ENCODE data around the gene TMEM87B. TPM values are rescaled to one million over a fixed set of nuclear protein-coding genes. Genes with fewer than 3 reads are reported as not detected.

The TMEM87B gene
- total and polyA plus RNA-seq, 5 donors = 4.4 to 10.8 (median 9.6) TPM

DNA sequence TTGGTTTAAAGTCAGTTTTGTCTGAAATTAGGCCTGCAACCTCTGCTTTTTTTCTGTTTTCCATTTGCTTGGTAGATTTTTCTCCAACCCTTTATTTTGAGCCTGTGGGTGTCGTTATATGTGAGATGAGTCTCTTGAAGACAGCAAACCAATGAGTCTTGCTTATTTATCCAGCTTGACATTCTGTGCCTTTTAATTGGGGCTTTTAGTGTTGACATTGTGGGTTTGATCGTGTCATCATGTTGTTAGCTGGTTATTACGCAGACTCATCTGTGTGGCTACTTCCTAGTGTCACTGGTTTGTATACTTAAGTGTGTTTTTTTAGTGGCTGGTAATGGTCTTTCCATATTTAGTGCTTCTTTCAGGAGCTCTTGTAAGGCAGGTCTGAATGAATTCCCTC is 18.8 kb downstream of the TMEM87B start:
- H3K4me3 ChIP-seq (ENCODE audit: low read length) = no peak overlapping the region

DNA sequence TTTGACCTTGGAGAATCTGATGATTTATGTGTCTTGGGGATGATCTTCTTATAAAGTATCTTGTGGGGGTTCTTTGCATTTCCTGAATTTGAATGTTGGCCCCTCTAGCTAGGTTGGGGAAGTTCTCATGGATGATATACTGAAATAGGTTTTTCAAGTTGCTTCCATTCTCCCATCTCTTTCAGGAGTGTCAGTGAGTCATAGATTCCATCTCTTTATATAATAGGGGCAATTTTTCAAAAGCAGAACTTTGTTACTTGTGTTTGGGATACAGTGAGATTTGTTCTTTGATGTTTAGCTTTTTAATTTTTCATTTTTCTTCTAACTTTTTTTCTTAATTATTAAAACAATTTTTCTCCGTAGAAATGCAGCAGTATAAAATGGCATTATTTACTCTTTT is 19.4 kb downstream of the TMEM87B start:
- 95% methylated on average over 1 of the region's 1 CpG for WGBS
- ATAC-seq (no peak), DNase-seq (no peak)
- Histone ChIP-seq H3K4me1 (ENCODE audit: control insufficient read depth, insufficient read depth, low read length) (peaks cover 2% of the 10 kb centered on the region), H3K27ac (ENCODE audit: low read length) (no peak overlapping the region), H3K27me3 (ENCODE audit: control insufficient read depth, insufficient read depth) (no peaks in the 10 kb centered on the region), H3K4me3 (ENCODE audit: low read length) (no peak overlapping the region), H3K9me3 (ENCODE audit: control insufficient read depth, low read length) (no peaks in the 10 kb centered on the region)
- intact Hi-C loops (cut with DNase I) = no loop called here

More for the DNA sequence above, 18.8 kb downstream of the TMEM87B start:
- 96% methylated on average over 3 of the region's 3 CpGs for WGBS
- ATAC-seq = no peak
- intact Hi-C loops (cut with DNase I) = no loop called here
- no peak for DNase-seq
- H3K27me3 ChIP-seq (ENCODE audit: control insufficient read depth, insufficient read depth) = no peaks in the 10 kb centered on the region
- H3K27ac ChIP-seq (ENCODE audit: low read length) = no peak overlapping the region
- peaks cover 2% of the 10 kb centered on the region for H3K4me1 ChIP-seq (ENCODE audit: control insufficient read depth, insufficient read depth, low read length)
- no peaks in the 10 kb centered on the region for H3K9me3 ChIP-seq (ENCODE audit: control insufficient read depth, low read length)

DNA sequence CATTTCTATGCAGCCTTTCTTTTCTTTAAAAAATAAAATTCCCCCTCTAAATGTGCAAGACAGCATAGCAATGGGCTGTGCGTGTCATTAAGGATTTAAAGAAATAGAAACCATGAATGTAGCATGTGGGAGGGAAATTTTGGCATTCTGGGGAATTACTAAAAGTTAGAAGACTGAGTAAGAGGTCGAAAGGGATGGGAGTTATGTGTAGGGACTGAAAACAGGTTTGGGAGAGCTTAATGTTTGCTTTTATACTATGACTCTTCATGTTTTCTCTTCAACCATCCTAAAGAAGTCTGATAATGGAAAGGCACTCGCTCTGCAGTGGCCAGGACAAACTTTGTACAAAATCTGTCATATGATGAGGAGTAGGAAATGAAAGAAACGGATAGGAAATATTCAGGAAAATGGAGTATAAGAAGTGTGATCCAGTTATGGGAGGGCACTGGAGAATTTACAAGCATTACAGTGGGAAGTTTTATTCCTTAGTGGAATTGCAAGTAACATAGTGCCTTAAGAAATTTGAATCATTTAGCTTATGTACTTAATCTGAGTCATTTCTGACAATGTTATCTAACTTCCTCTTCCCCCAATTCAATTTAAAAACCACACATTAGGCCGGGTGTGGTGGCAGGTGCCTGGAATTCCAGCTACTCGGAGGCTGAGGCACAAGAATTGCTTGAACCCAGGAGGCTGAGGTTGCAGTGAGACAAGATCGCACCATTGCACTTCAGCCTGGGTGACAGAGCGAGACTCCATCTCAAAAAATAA is 20.6 kb downstream of the TMEM87B start:
- ATAC-seq = peak; percentile 48 to 87
- no peaks in the 10 kb centered on the region for H3K9me3 ChIP-seq (ENCODE audit: control insufficient read depth, low read length)
- no peaks in the 10 kb centered on the region for H3K27me3 ChIP-seq (ENCODE audit: control insufficient read depth, insufficient read depth)
- intact Hi-C loops (cut with DNase I) = no loop called here
- WGBS = 65% methylated on average over 8 of the region's 8 CpGs
- H3K4me1 ChIP-seq (ENCODE audit: control insufficient read depth, insufficient read depth, low read length) = peaks cover 2% of the 10 kb centered on the region
- no peak overlapping the region for H3K4me3 ChIP-seq (ENCODE audit: low read length)
- no peak for DNase-seq
- H3K27ac ChIP-seq (ENCODE audit: low read length) = no peak overlapping the region

DNA sequence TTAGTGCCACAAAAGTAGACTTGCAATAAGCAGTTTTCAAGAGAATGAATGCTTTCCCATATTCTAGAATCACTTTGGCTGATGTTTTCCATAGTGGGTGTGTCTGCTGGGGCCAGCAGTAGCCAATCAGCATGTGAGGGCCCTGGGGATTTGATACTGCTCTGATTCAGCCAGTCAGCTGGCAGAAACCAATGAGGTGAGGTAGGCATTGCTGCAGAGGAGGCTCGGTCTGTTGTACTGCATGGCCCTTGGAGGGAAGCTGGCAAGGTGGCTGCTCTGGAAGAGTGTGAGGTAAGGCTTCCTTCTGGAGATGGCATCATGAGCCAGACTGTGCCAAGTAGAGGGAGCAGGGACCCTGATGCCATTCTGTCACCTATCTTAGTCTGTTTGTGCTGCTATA is 22.7 kb downstream of the TMEM87B start:
- Histone ChIP-seq H3K4me3 (ENCODE audit: low read length) (no peak overlapping the region), H3K9me3 (ENCODE audit: control insufficient read depth, low read length) (no peaks in the 10 kb centered on the region), H3K27ac (ENCODE audit: low read length) (no peak overlapping the region), H3K4me1 (ENCODE audit: control insufficient read depth, insufficient read depth, low read length) (peaks cover 2% of the 10 kb centered on the region), H3K27me3 (ENCODE audit: control insufficient read depth, insufficient read depth) (no peaks in the 10 kb centered on the region)
- DNase-seq (no peak), ATAC-seq (peak in 1 of 2 donors; percentile 33)
- intact Hi-C loops (cut with DNase I) = no loop called here
- 65% methylated on average over 1 of the region's 1 CpG for WGBS

DNA sequence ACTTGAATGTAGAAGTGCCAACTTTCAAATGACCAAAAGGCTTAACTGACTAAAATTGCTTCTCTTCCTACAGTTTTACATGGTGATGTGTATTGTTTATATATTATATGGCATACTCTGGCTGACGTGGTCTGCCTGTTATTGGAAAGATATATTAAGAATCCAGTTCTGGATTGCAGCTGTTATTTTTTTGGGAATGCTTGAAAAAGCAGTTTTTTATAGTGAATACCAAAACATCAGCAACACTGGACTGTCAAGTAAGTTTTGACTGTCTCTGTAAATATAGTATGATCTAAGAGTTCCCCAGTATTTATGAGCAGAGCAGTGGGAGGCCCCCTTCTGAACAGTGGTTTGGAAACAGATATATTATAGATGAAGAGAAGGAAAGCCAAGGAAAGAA is 26.2 kb downstream of the TMEM87B start:
- no peak for DNase-seq
- Histone ChIP-seq H3K9me3 (ENCODE audit: control insufficient read depth, low read length) (no peaks in the 10 kb centered on the region), H3K27me3 (ENCODE audit: control insufficient read depth, insufficient read depth) (no peaks in the 10 kb centered on the region), H3K4me3 (ENCODE audit: low read length) (no peak overlapping the region), H3K27ac (ENCODE audit: low read length) (no peak overlapping the region), H3K4me1 (ENCODE audit: control insufficient read depth, insufficient read depth, low read length) (no peaks in the 10 kb centered on the region)
- ATAC-seq = no peak
- 87% methylated on average over 1 of the region's 1 CpG for WGBS
- intact Hi-C loops (cut with DNase I) = no loop called here

DNA sequence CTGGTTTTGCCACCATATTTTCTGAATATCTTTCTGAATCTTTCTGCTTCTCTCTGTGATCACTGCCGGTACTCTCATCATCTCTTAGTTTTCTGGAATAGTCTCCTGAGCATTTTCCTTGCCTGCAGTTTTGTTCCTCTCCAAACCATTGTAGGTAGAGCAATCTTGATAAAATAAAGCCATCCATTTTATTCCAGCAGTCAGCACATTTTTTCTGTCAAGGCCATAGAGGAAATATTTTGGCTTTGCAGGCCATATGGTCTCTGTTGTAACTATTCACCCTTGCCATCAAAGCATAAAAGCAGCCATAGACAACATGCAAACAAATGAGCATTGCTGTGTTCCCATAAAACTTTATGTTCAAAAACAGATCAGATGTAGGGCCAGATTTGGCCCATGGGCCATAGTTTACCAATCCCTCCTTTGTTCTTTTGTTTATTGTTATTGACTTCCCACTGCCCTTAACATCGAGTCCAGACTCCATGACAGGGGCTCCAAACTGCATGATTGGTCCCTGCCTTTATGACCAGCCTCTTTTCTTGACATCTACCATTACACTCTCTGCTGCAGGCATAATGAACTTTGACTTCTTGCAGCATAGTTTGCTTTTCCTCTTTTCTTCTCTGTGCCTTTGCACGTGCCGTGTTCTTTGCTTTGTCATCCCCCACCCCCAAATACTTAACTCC is 29.8 kb downstream of the TMEM87B start:
- H3K27me3 ChIP-seq (ENCODE audit: control insufficient read depth, insufficient read depth) = no peaks in the 10 kb centered on the region
- DNase-seq (no peak), ATAC-seq (no peak)
- H3K4me1 ChIP-seq (ENCODE audit: control insufficient read depth, insufficient read depth, low read length) = no peaks in the 10 kb centered on the region
- no peak overlapping the region for H3K4me3 ChIP-seq (ENCODE audit: low read length)
- H3K27ac ChIP-seq (ENCODE audit: low read length) = no peak overlapping the region
- intact Hi-C loops (cut with DNase I) = no loop called here
- WGBS = 77% methylated on average over 4 of the region's 4 CpGs
- no peaks in the 10 kb centered on the region for H3K9me3 ChIP-seq (ENCODE audit: control insufficient read depth, low read length)

DNA sequence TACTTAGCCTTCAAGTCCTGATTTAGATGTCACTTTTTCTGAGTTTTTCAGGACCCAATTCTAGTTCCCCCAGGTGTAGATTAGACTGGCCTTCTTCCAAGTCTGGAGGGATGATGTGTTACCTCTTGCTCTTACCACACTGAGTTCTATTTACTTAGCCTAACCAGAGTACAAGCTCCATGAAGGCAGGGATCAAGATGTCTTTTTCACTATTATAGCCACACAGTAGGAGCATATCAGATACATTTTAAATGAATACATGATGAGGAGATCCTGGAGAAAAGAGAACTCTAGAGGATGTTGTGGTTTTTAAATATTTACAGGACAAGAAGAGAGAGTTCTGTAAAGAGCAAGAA is 30.3 kb downstream of the TMEM87B start:
- H3K4me1 ChIP-seq (ENCODE audit: control insufficient read depth, insufficient read depth, low read length) = no peaks in the 10 kb centered on the region
- H3K27ac ChIP-seq (ENCODE audit: low read length) = no peak overlapping the region

DNA sequence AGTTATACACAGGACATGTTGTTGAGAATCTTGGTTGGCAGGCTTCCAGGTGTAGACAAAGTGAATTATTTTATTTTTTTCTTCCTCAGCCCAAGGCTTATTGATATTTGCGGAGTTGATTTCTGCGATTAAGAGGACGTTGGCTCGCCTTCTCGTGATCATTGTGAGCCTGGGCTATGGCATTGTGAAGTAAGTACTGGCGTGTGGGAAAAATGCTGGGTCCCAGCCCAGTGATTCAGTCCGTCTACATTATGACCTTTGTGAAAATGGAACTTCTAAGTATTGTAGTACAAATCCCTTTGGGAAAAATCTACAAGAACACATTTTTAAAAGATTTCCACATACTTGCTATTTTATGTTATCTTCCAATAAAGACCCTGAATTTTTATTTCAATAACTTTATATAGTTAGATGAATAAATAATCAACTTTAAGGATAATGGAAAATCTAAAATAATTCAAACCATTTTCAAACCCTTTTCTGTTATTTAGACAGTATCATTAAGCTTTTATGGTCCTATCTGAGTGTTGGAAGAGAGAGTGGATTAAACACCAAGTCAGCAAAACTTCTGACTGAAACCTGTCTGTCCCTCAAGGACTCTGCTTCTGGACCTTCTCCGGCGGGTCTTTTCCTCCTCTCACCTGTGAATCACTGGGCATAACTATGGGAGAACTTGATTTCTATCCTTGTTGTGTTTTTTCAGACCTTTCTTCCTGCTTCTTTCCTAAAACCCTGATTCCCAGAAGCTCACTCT is 31.0 kb downstream of the TMEM87B start:
- Histone ChIP-seq H3K9me3 (ENCODE audit: control insufficient read depth, low read length) (no peaks in the 10 kb centered on the region), H3K4me1 (ENCODE audit: control insufficient read depth, insufficient read depth, low read length) (no peaks in the 10 kb centered on the region), H3K27me3 (ENCODE audit: control insufficient read depth, insufficient read depth) (no peaks in the 10 kb centered on the region), H3K4me3 (ENCODE audit: low read length) (no peak overlapping the region), H3K27ac (ENCODE audit: low read length) (no peak overlapping the region)
- intact Hi-C loops (cut with DNase I) = no loop called here
- 67% methylated on average over 9 of the region's 9 CpGs for WGBS
- ATAC-seq = peak; percentile 60 to 67
- peak in 2 of 3 donors; percentile 46 to 54 for DNase-seq

More for the DNA sequence above, 30.3 kb downstream of the TMEM87B start:
- DNase-seq (no peak), ATAC-seq (no peak)
- Histone ChIP-seq H3K27me3 (ENCODE audit: control insufficient read depth, insufficient read depth) (no peaks in the 10 kb centered on the region), H3K9me3 (ENCODE audit: control insufficient read depth, low read length) (no peaks in the 10 kb centered on the region), H3K4me3 (ENCODE audit: low read length) (no peak overlapping the region)
- intact Hi-C loops (cut with DNase I) = no loop called here

DNA sequence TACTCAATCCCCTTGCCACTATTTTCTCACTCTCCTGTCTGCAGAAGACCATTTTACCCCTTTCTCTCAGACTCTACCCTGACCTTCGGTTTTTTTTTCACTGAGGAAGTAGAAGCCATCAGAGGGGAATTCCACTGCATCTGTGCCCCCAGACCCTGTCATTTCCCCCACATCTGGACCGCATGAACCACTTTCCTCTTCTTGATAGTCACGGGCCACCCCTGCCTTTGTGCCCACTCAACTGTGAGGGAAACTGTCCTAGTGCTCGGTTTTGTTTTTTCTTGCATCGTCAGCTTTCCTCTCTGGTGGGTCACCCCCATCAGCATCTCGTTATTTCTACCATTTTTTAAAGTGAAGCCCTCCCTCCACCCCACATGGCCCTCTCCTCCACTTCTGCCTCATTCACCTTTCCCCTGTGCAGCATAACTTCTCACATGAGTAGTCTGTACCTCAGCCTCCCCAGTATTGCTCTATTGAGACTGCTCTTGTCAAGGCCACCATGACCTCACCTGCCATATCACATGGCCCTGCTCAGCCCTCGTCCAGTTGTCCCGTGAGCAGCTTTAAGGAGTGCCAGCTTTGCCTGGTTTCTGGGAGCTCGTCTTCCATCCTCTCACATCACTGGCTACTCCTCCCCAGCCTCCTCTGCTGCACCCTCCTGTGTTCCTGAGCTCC is 32.4 kb downstream of the TMEM87B start:
- intact Hi-C loops (cut with DNase I) = no loop called here
- no peaks in the 10 kb centered on the region for H3K9me3 ChIP-seq (ENCODE audit: control insufficient read depth, low read length)
- H3K4me1 ChIP-seq (ENCODE audit: control insufficient read depth, insufficient read depth, low read length) = no peaks in the 10 kb centered on the region
- WGBS = 91% methylated on average over 9 of the region's 9 CpGs
- DNase-seq = no peak
- ATAC-seq = no peak
- no peak overlapping the region for H3K4me3 ChIP-seq (ENCODE audit: low read length)
- H3K27me3 ChIP-seq (ENCODE audit: control insufficient read depth, insufficient read depth) = no peaks in the 10 kb centered on the region
- H3K27ac ChIP-seq (ENCODE audit: low read length) = no peak overlapping the region

DNA sequence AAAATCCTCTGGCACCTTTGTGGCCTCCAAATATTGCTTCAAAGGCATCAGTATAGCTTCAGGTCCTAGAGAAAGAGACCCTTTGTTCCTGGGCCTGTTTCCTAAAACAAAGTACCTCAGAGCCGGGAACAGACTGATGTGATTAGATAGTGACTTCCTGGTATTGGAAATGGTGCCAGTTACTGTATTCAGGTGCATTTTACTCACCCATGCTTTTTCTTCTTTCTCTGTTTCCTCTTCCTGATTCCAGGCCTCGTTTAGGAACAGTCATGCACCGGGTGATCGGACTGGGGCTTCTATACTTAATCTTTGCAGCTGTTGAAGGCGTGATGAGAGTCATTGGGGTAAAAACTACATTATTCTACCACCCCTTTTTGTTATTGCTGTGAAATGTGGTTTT is 34.3 kb downstream of the TMEM87B start:
- ATAC-seq (no peak), DNase-seq (no peak)
- Histone ChIP-seq H3K9me3 (ENCODE audit: control insufficient read depth, low read length) (no peaks in the 10 kb centered on the region), H3K27ac (ENCODE audit: low read length) (no peak overlapping the region), H3K4me1 (ENCODE audit: control insufficient read depth, insufficient read depth, low read length) (no peaks in the 10 kb centered on the region), H3K4me3 (ENCODE audit: low read length) (no peak overlapping the region), H3K27me3 (ENCODE audit: control insufficient read depth, insufficient read depth) (no peaks in the 10 kb centered on the region)
- intact Hi-C loops (cut with DNase I) = no loop called here
- WGBS = 72% methylated on average over 5 of the region's 5 CpGs
